Right lobe of liver (tissue), 4 donors: Measurements from ENCODE around the gene ITGB8.

Source experiments
- CTCF ChIP-seq, 4 donors: fragments of 200-600 bp in 3 of 4; fragments of 450-650 bp in 1 of 4; IDR thresholded peaks; one replicate each; pipeline versions ENCODE4 v1.5.1 to v1.8.0; 2016 to 2022; ENCODE audit warnings: antibody characterized with exemption in 4 of 4, mild to moderate bottlenecking in 2 of 4
- POLR2A ChIP-seq: fragments of 450-650 bp; IDR thresholded peaks from one replicate; pipeline ENCODE4 v1.6.1; 2017; ENCODE audit warnings: antibody characterized with exemption, mild to moderate bottlenecking
- donor health status: DM: no; HTN: no; CAD: no.
- donor health status: DM: no; HTN: no; CAD: no.
- donor health status: DM: no; HTN: yes; CAD: no.

- TF ChIP-seq CTCF (IDR thresholded peaks at IDR 0.05) (no peak), POLR2A (no peak)
Measured at GRCh38 chr7:20417675-20418382, 87.1 kb downstream of the ITGB8 start.
